ENCODE results near the gene PALM3.

The PALM3 gene

GRCh38 chr19:14061751-14062557, at the start of gene PALM3:
Gene PALM3 (minus strand): TSS chr19:14062076. CDS start chr19:14061980, 96 bp downstream.
- no peak for DNase-seq

GRCh38 chr19:14111486-14111885, 49.6 kb upstream of the PALM3 start:
- no peak for DNase-seq

- DNase-seq, result no peak
Observed at GRCh38 chr19:14110650-14111049, 48.8 kb upstream of the PALM3 start.

- DNase-seq, result no peak
Observed at GRCh38 chr19:14107581-14108461, 45.9 kb upstream of the PALM3 start.

- DNase-seq, result no peak
Observed at GRCh38 chr19:14106840-14107239, 45.0 kb upstream of the PALM3 start.

- no peak for DNase-seq
Observed at GRCh38 chr19:14105680-14106079, 43.8 kb upstream of the PALM3 start.

GRCh38 chr19:14103310-14103709, 41.4 kb upstream of the PALM3 start:
- DNase-seq, result no peak

- DNase-seq, result no peak
Observed at GRCh38 chr19:14102756-14103155, 40.9 kb upstream of the PALM3 start.

GRCh38 chr19:14102102-14102696, 40.3 kb upstream of the PALM3 start:
- DNase-seq, result no peak

- DNase-seq, result no peak
Observed at GRCh38 chr19:14101003-14101545, 39.2 kb upstream of the PALM3 start.

GRCh38 chr19:14097532-14098151, 35.8 kb upstream of the PALM3 start:
- DNase-seq, result no peak

GRCh38 chr19:14096272-14096992, 34.6 kb upstream of the PALM3 start:
- DNase-seq, result no peak

GRCh38 chr19:14094854-14095253, 33.0 kb upstream of the PALM3 start:
- no peak for DNase-seq

GRCh38 chr19:14093117-14093823, 31.4 kb upstream of the PALM3 start:
- DNase-seq, result no peak

- no peak for DNase-seq
Observed at GRCh38 chr19:14091813-14092462, 30.1 kb upstream of the PALM3 start.

GRCh38 chr19:14091081-14091812, 29.4 kb upstream of the PALM3 start:
- DNase-seq, result peak; percentile 77

GRCh38 chr19:14090509-14091080, 28.7 kb upstream of the PALM3 start, which contains the start of gene SAMD1:
Gene SAMD1 (minus strand): TSS chr19:14090751.
- no peak for DNase-seq

GRCh38 chr19:14089662-14090508, 28.0 kb upstream of the PALM3 start:
- peak; percentile 66 for DNase-seq

GRCh38 chr19:14089412-14089661, 27.5 kb upstream of the PALM3 start:
- no peak for DNase-seq
